ENCODE data around the gene ZNF83.
"Not testable (repeated sequence)": the region's sequence is repeated elsewhere in the genome, so short reads cannot be mapped to it uniquely, and the experiment has no call there.

The ZNF83 gene

DNA sequence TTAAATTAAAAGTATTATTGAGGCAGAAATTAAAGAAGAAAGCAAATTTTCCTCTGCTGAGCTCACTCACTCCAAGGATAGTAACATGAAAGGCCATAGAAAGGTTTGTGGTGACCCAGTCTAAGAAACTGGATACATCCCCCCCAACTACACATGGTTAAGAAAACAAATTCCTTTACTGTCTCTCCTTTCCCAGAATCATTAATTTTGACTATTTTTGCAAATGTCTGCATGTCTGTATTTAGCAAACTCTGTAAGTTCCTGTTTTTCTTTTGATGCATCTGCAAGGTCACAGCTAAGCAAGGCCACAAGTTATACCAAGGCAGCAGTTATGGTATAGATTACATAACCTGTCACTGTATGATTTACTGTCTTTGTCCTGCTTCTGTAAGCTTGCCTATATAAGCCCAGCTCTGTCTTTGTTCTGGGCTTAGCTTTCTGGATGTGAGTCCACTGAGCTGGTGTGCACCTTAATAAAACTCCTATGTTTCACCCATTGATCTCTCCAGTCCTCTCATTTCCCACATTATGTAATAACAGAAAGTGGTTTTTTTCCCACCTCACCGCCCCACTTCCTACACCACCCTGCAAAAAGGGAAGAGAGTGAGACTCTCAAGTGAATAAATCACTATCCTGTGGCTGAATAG lies 8.5 kb upstream of the ZNF83 start:
- intact Hi-C loops (cut with DNase I): no loop called here

DNA sequence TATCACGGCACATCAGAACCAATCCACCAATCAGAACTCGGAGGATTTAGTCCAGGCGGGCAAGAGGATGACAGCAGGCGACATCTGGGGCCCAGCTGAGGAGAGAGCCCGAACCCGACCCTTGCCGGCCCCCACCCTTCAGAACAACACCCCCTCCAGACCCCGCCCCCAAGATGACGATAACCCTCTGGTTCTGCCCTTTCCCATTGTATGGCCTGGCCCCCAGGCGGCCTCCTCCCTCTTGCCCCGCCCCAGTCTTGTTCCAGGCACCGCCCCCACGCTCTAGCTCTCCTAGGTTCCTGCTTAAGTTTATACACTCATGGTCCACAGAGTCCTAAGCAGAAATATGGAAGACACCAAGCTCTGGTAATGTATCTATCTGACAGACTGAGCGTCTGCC lies 2.8 kb upstream of the ZNF83 start:
- intact Hi-C loops (cut with DNase I): no loop called here
- DNase-seq: peak in 1 of 10 donors; percentile 40

More for the DNA sequence above, 8.5 kb upstream of the ZNF83 start:
- DNase-seq: no peak

DNA sequence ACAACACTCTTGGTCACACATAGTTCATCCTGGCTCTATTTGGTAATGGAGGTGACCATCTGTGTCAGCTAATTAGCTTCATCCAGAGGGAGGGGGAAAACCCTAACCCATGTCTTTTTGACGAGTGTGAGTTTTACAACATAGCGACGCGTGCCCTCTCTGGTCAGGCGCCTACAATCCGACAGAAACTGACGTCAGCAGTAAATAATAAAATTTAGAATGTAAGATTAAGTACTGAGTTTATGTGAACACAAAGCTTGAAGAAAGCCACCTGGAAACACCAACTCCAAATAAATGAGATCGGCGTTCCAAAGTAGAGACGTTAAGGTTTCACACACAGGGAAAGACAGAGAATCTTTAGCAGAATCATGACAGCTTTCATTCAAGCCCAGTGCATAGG lies 1.8 kb upstream of the ZNF83 start:
- intact Hi-C loops (cut with DNase I): loop anchor here (5.0 kb wide), 1 partner anchor 52 kb away; no protein-coding TSS in a partner anchor
- no peak for DNase-seq

GRCh38 chr19:52638601-52639000 lies 446 bp upstream of the ZNF83 start:
- intact Hi-C loops (cut with DNase I): loop anchor here (5.0 kb wide), 1 partner anchor 54 kb away; no protein-coding TSS in a partner anchor
- DNase-seq: peak in 7 of 10 donors; percentile 9 to 87 (median 19)

- DNase-seq: no peak
- intact Hi-C loops (cut with DNase I): loop anchor here (5.0 kb wide), 1 partner anchor 56 kb away; no protein-coding TSS in a partner anchor
Measured at GRCh38 chr19:52635786-52636570, 2.2 kb downstream of the ZNF83 start.

- DNase-seq; intact Hi-C loops (cut with DNase I): not testable (repeated sequence)
Measured at GRCh38 chr19:52627441-52627840, 10.7 kb downstream of the ZNF83 start.

GRCh38 chr19:52626915-52627314 lies 11.2 kb downstream of the ZNF83 start:
- intact Hi-C loops (cut with DNase I): no loop called here
- no peak for DNase-seq

GRCh38 chr19:52622261-52622660 lies 15.9 kb downstream of the ZNF83 start:
- no peak for DNase-seq
- intact Hi-C loops (cut with DNase I): no loop called here

DNA sequence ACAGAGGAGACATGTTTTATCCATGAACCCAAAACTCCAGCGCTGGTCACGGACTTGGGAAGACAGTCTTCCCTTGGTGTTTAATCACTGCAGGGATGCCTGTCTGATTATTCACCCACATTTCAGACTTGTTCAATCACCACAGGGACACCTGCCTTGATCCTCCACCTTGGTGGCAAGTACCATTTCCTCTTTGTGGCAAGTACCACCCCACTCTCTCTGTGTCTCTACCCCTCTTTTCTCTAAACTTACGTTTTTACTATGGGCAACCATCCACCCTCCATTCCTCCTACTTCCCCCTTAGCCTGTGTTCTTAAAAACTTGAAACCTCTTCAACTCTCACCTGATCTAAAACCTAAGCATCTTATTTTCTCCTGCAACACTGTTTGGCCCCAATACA lies 16.8 kb downstream of the ZNF83 start:
- no peak for DNase-seq
- intact Hi-C loops (cut with DNase I): no loop called here

- intact Hi-C loops (cut with DNase I): no loop called here
- DNase-seq: no peak
Measured at GRCh38 chr19:52613299-52613906, 24.8 kb downstream of the ZNF83 start.

GRCh38 chr19:52603558-52604207 lies 34.5 kb downstream of the ZNF83 start:
- intact Hi-C loops (cut with DNase I): no loop called here
- no peak for DNase-seq

- intact Hi-C loops (cut with DNase I): no loop called here
- DNase-seq: no peak
Measured at GRCh38 chr19:52602941-52603340, 35.2 kb downstream of the ZNF83 start.

- intact Hi-C loops (cut with DNase I); DNase-seq: not testable (repeated sequence)
Measured at GRCh38 chr19:52601974-52602366, 36.2 kb downstream of the ZNF83 start.

DNA sequence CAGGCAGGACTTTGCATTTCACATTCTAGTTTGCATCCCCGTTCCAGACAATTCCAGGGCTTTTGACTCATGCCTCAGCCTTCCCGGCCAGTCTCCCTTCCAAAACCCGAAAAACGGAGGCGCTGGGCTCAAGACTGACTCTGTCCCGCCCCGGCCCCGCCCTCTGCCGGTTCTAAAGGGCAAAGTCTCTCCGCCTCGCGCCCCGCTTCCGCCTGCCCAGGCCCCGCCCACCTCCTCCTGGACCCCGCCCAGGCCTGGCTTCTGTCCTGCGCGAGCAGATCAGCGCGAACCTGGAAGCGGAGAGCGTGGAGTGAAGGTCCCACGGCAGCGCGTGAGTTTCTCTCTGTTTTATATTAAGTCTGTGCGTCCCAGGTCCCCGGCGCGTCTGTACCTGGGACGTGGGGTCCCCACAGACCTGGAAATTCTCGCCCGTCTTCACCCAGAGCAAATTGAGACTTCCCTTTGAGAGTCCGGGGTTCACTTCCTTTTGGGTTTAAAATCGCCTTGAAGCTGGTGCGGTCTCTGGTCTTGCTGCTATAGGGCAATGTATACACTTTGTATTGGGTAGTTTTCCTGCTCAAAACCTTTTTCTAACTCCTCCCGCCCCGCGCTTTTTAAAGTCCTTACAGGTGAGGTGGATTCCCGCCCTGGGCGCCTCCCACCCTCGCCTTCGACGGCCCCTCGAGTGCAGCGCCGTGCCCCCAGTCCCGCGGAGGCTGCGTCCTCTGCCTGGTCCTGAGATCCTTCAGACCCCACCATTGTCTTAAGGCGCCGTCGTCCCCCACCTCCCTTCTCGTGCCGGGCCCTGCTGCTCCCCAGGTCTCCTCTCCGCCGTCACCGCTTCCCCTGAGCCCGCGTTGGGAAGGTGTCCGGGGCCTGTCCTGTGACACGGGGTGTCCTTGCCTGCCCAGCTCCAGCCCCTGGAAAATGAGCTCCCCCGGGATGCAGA lies 36.9 kb downstream of the ZNF83 start:
- intact Hi-C loops (cut with DNase I): no loop called here

DNA sequence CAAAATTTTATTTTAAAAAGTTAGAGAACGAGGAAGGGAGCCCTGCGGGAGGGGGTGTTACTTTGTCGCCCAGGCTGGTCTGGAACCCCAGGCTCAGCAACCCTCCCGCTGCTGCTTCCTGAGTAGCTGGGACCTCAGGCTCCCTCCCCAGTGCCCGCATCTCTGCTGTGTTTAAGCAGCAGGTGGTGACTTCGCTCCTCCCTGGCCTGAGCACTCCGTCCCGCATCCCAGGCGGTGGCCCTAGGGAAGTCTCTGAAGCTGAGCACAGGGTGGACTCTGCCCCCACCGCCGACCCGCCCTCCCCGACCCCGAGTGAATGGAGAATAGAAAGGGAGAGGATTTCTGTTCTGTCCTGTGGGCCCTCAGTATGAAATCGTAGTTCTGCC lies 37.5 kb downstream of the ZNF83 start:
- intact Hi-C loops (cut with DNase I): no loop called here
- DNase-seq: peak in 2 of 10 donors; percentile 13 to 84

More for the DNA sequence above, 36.9 kb downstream of the ZNF83 start:
- peak; percentile 61 to 97 (median 82) for DNase-seq

- intact Hi-C loops (cut with DNase I): no loop called here
- no peak for DNase-seq
Measured at GRCh38 chr19:52599241-52599640, 38.9 kb downstream of the ZNF83 start.

GRCh38 chr19:52593441-52593840 lies 44.7 kb downstream of the ZNF83 start:
- intact Hi-C loops (cut with DNase I); DNase-seq: not testable (repeated sequence)

- intact Hi-C loops (cut with DNase I): no loop called here
- no peak for DNase-seq
Measured at GRCh38 chr19:52592301-52592700, 45.9 kb downstream of the ZNF83 start.

GRCh38 chr19:52590728-52591127 lies 47.4 kb downstream of the ZNF83 start:
- DNase-seq: no peak
- intact Hi-C loops (cut with DNase I): no loop called here

- intact Hi-C loops (cut with DNase I): no loop called here
- DNase-seq: no peak
Measured at GRCh38 chr19:52585604-52586003, 52.6 kb downstream of the ZNF83 start.
